Left lung (tissue), 10 donors: ENCODE measurements around the gene QSOX2. TPM values are rescaled to one million over a fixed set of nuclear protein-coding genes. Genes with fewer than 3 reads are reported as not detected.

Source experiments
- ATAC-seq: fragments of 200-7000 bp; cut with Tn5 transposase; one replicate; pipeline ENCODE4 v1.9.1; 2020; ENCODE audit warnings: moderate library complexity
- DNase-seq, 4 donors: peaks; one replicate each; pipeline ENCODE4 v3.0.0-alpha.2; 2013 to 2020
- H3K27ac ChIP-seq, 2 donors: fragments of 200-600 bp; sonication (generic) in 1 of 2; one replicate each; pipeline versions ENCODE4 v1.5.0 to v1.8.0; 2020 to 2021
- H3K27me3 ChIP-seq, 2 donors: fragments of 200-600 bp; sonication (generic) in 1 of 2; one replicate each; pipeline versions ENCODE4 v1.5.0 to v1.8.0; 2020 to 2021
- H3K36me3 ChIP-seq, 2 donors: fragments of 200-600 bp; sonication (generic) in 1 of 2; one replicate each; pipeline versions ENCODE4 v1.5.0 to v1.8.0; 2020 to 2021
- H3K4me1 ChIP-seq, 2 donors: fragments of 200-600 bp; one replicate each; pipeline ENCODE4 v1.8.0; 2021
- H3K4me3 ChIP-seq, 2 donors: fragments of 200-600 bp; sonication (generic) in 1 of 2; one replicate each; pipeline versions ENCODE4 v1.5.0 to v1.8.0; 2020 to 2021; ENCODE audit warnings: mild to moderate bottlenecking in 1 of 2
- H3K9me3 ChIP-seq, 2 donors: fragments of 200-600 bp; sonication (generic) in 1 of 2; one replicate each; pipeline versions ENCODE4 v1.5.0 to v1.8.0; 2020 to 2021
- intact Hi-C, 2 donors: fragments of 100-400 bp; cut with DNase I; formaldehyde crosslinking; loops; one replicate each; pipeline versions ENCODE4 v1.11.2 to v1.14.2; 2022
- polyA plus RNA-seq, 6 donors: library from polyadenylated mRNA; unstranded; fragments of 120-200 nt; gene quantifications; one replicate each; pipeline ENCODE4 v1.2.1, GENCODE V29; 2013; ENCODE audit not compliant: insufficient read length in 6 of 6
- total RNA-seq, 2 donors: library from RNA; stranded (reverse); fragmentation: NEBNext Ultra II Directional; extraction: Animal tissue kit (Norgen Biotek cat#: 25700); gene quantifications; one replicate each; pipeline ENCODE4 v1.2.1, GENCODE V29; 2021
- TF ChIP-seq, protein P1 (sequence below), 2 donors: fragments of 200-600 bp; sonication (generic) in 1 of 2; IDR thresholded peaks; one replicate each; pipeline versions ENCODE4 v1.5.0 to v1.8.0; 2021; ENCODE audit warnings: antibody characterized with exemption in 2 of 2
- donor health status: DM: no; HTN: yes; CAD: no.
- donor health status: DM: no; HTN: no; CAD: no.

The QSOX2 gene
- total and polyA plus RNA-seq, 8 donors = 9.5 to 15.4 (median 12.0) TPM

DNA sequence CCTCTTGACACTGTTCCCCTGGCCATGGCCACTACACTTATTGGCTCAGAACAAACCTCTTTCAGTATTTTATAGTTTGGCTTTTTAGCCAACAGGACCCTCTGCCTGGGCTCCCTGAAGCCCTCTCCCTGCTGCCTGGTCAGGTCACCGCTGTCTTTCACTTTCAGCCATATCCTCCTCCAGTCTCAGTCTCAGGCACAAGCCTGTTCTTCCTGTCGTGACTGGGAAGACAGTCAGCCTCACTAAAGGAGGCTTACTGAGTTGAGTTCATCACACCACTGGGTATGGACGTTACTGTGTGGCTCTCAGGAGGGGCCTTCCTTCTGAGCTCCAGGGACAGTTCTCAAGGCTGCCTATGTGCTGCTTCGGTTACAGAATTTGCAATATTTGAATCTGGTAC, 2.0 kb downstream of the QSOX2 start:
- Histone ChIP-seq H3K27ac (no peak overlapping the region), H3K36me3 (no peaks in the 10 kb centered on the region)

DNA sequence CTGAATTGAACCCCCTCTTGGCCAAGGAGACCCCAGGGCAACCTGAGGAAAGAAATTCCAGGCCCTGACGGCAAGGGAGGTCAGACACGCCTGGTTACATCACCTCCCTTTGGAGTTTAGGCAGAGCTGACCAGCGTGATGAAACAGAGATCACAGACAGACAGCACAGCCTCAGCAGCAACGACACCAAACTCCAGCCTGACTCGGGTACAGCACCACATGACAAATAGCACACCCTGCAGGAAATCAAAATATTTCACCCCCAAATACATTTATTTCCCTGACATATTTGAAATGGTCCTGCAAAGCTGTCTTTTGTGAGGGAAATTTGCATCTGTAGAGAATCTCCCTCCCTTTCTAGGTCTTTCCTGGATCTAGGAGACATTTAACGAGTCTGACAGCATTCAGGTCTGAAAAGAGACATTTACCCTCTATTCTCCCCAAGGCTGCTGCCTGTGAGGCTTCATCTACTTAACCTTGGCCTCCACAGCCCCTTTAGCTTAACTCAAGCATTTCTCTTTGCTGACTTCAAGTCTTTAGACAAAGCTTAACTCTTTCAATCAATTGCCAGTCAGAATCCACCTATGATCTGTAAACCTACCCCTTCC, 2.6 kb downstream of the QSOX2 start:
- Histone ChIP-seq H3K9me3 (no peaks in the 10 kb centered on the region), H3K4me1 (peaks cover 9 to 26% of the 10 kb centered on the region in 2 donors), H3K27me3 (no peaks in the 10 kb centered on the region), H3K27ac (no peak overlapping the region), H3K36me3 (no peaks in the 10 kb centered on the region), H3K4me3 (no peak overlapping the region)
- DNase-seq = no peak
- TF ChIP-seq, protein P1, sequence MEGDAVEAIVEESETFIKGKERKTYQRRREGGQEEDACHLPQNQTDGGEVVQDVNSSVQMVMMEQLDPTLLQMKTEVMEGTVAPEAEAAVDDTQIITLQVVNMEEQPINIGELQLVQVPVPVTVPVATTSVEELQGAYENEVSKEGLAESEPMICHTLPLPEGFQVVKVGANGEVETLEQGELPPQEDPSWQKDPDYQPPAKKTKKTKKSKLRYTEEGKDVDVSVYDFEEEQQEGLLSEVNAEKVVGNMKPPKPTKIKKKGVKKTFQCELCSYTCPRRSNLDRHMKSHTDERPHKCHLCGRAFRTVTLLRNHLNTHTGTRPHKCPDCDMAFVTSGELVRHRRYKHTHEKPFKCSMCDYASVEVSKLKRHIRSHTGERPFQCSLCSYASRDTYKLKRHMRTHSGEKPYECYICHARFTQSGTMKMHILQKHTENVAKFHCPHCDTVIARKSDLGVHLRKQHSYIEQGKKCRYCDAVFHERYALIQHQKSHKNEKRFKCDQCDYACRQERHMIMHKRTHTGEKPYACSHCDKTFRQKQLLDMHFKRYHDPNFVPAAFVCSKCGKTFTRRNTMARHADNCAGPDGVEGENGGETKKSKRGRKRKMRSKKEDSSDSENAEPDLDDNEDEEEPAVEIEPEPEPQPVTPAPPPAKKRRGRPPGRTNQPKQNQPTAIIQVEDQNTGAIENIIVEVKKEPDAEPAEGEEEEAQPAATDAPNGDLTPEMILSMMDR (IDR thresholded peaks at IDR 0.05) = no peak
- ATAC-seq = no peak
- intact Hi-C loops = no loop called here

More for the DNA sequence above, 2.0 kb downstream of the QSOX2 start:
- TF ChIP-seq, protein P1 (IDR thresholded peaks at IDR 0.05) = no peak
- no peaks in the 10 kb centered on the region for H3K27me3 ChIP-seq
- peaks cover 9 to 26% of the 10 kb centered on the region in 2 donors for H3K4me1 ChIP-seq
- H3K9me3 ChIP-seq = no peaks in the 10 kb centered on the region
- ATAC-seq (no peak), DNase-seq (no peak)
- intact Hi-C loops = no loop called here
- H3K4me3 ChIP-seq = no peak overlapping the region

DNA sequence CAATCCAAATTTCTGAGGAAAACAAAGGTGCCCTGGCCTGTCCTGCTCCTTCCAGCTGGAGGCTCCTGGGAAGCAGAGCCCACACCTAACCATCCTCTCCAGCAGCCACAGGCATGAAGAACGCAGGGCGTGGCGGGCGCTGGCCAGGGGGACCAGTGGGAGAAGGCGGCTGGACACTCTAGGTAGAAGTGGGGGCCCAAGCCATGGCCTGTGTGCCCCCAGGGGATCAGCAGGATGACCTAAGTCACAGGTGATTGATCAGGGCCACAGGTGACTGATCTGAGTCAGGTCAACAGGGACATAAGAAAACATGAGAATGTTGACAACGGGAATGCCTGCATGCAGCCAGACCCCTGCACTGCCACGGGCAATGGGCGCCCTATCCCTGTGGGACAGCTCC, 3.4 kb downstream of the QSOX2 start:
- Histone ChIP-seq H3K4me1 (peaks cover 9 to 26% of the 10 kb centered on the region in 2 donors), H3K27ac (no peak overlapping the region), H3K27me3 (no peaks in the 10 kb centered on the region), H3K36me3 (no peaks in the 10 kb centered on the region), H3K4me3 (no peak overlapping the region), H3K9me3 (no peaks in the 10 kb centered on the region)
- TF ChIP-seq, protein P1 (IDR thresholded peaks at IDR 0.05) = no peak
- intact Hi-C loops = no loop called here
- ATAC-seq = no peak
- no peak for DNase-seq

DNA sequence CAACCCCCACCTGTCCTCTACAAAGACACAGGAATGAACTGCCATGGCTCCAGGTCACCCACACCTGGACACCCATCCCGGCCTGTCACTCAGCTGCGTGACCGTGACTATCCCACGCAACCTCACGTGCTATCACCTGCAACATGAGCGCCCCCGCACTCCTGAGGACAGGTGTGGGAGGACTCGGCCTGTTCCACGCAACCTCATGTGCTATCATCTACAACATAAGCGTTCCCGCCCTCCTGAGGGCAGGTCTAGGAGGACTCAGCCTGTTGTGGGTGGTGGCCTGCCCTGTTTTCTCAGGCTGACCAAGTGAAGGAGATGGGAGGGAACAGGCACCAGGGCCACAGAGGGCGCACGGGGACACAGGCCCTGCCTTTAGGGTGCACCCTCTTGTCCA, 4.1 kb downstream of the QSOX2 start:
- Histone ChIP-seq H3K27me3 (no peaks in the 10 kb centered on the region), H3K9me3 (no peaks in the 10 kb centered on the region), H3K4me3 (no peak overlapping the region), H3K27ac (no peak overlapping the region), H3K4me1 (peaks cover 9 to 26% of the 10 kb centered on the region in 2 donors), H3K36me3 (peaks cover 0 to 2% of the 10 kb centered on the region in 2 donors)
- ATAC-seq (no peak), DNase-seq (no peak)
- TF ChIP-seq, protein P1 (IDR thresholded peaks at IDR 0.05) = no peak
- intact Hi-C loops = no loop called here

DNA sequence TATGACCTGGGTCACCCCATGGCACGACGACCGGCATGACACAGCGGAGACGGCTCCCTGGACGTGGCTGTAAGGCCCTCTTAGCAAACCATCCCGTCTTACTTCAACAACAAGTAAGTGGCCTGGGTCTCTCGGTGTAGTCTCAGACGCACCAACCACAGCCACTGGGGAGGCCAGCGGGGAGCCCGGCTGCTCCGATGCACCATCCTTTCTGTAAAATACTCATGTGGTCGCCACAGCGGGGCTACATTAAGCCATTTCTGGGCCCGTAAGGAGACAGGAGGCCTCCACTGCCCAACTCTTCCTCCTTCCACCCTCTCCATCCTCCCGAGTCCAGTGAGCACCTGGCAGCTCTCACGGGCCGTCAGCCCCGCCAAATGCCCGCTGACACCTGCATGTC, 4.7 kb downstream of the QSOX2 start:
- no peaks in the 10 kb centered on the region for H3K9me3 ChIP-seq
- H3K4me1 ChIP-seq = peaks cover 9 to 26% of the 10 kb centered on the region in 2 donors
- peaks cover 0 to 8% of the 10 kb centered on the region in 2 donors for H3K36me3 ChIP-seq
- TF ChIP-seq, protein P1 (IDR thresholded peaks at IDR 0.05) = no peak
- intact Hi-C loops = no loop called here
- H3K27ac ChIP-seq = no peak overlapping the region
- no peaks in the 10 kb centered on the region for H3K27me3 ChIP-seq
- no peak overlapping the region for H3K4me3 ChIP-seq
- ATAC-seq (no peak), DNase-seq (no peak)
